Stomach (tissue), 4 donors: ENCODE measurements around the gene RIN2.

Experiments
- CTCF ChIP-seq, 7 experiments: fragments of 450-650 bp in 4 of 7; fragments of 200-600 bp in 3 of 7; sonication (generic) in 3 of 7; IDR thresholded peaks; one replicate each; pipeline ENCODE4 v1.5.1; 2016 to 2019; ENCODE audit warnings: antibody characterized with exemption in 7 of 7, control low read depth in 2 of 7, mild to moderate bottlenecking in 1 of 7
- EP300 ChIP-seq: sonication (generic); formaldehyde crosslinking; IDR thresholded peaks from one replicate; pipeline ENCODE4 v1.6.1; 2017; ENCODE audit warnings: antibody characterized with exemption
- POLR2A ChIP-seq, 4 donors: fragments of 450-650 bp; IDR thresholded peaks; one replicate each; pipeline ENCODE4 v1.6.1; 2016; ENCODE audit warnings: antibody characterized with exemption in 4 of 4, control low read depth in 2 of 4, mild to moderate bottlenecking in 1 of 4, moderate library complexity in 1 of 4
- POLR2AphosphoS5 ChIP-seq, 3 donors: sonication (generic); formaldehyde crosslinking; IDR thresholded peaks; one replicate each; pipeline ENCODE4 v1.6.1; 2016; ENCODE audit warnings: antibody characterized with exemption in 3 of 3

GRCh38 chr20:19761326-19761725 is 3.3 kb downstream of the RIN2 start:
- no peak for TF ChIP-seq CTCF (IDR thresholded peaks at IDR 0.05)
- TF ChIP-seq POLR2AphosphoS5 (IDR thresholded peaks at IDR 0.05) = no peak
- TF ChIP-seq POLR2A (IDR thresholded peaks at IDR 0.05) = no peak
- TF ChIP-seq EP300 = no peak
